K562 (cell line): Measurements from ENCODE around the gene CLCNKB. TPM values are rescaled to one million over a fixed set of nuclear protein-coding genes. Genes with fewer than 3 reads are reported as not detected.

Experiments used
- ARHGAP35 ChIP-seq: fragments of 450-650 bp; IDR thresholded peaks from 2 replicates; pipeline ENCODE4 v1.6.1; 2018; ENCODE audit not compliant: partially characterized antibody
- ASH1L ChIP-seq: fragments of 450-650 bp; IDR thresholded peaks from 2 replicates; pipeline ENCODE4 v1.6.1; 2018; ENCODE audit warnings: borderline replicate concordance, mild to moderate bottlenecking, low read depth; ENCODE audit not compliant: partially characterized antibody
- ATF7 ChIP-seq: fragments of 450-650 bp; IDR thresholded peaks from 2 replicates; pipeline ENCODE4 v1.7.1; 2014; ENCODE audit warnings: mild to moderate bottlenecking, moderate library complexity
- BRCA1 ChIP-seq, 2 experiments: fragments of 450-650 bp in 1 of 2; sonication (generic) in 1 of 2; formaldehyde crosslinking in 1 of 2; IDR thresholded peaks; 2 replicates each; pipeline versions ENCODE4 v1.5.0 to v1.6.1; 2017 to 2020; ENCODE audit warnings: mild to moderate bottlenecking in 1 of 2, missing genetic modification reagents in 1 of 2
- BRF2 ChIP-seq: IDR thresholded peaks from 3 replicates; pipeline ENCODE4 v1.6.1; 2011; ENCODE audit warnings: borderline replicate concordance, mild to moderate bottlenecking; ENCODE audit not compliant: insufficient read length, insufficient read depth
- CAMTA2 ChIP-seq: fragments of 250-450 bp; sonication (Bioruptor Pico); conservative IDR thresholded peaks from 2 replicates; pipeline ENCODE4 v1.5.1; 2022
- CBX1 ChIP-seq: sonication (generic); IDR thresholded peaks from 2 replicates; pipeline ENCODE4 v1.6.1; 2016; ENCODE audit warnings: antibody characterized with exemption, low read depth, mild to moderate bottlenecking
- COPS2 ChIP-seq: fragments of 450-650 bp; conservative IDR thresholded peaks from 2 replicates; pipeline ENCODE4 v1.6.1; 2016; ENCODE audit warnings: mild to moderate bottlenecking, moderate library complexity
- FOXM1 ChIP-seq, 2 experiments: fragments of 450-650 bp in 1 of 2; sonication (generic) in 1 of 2; formaldehyde crosslinking in 1 of 2; IDR thresholded peaks; 2 replicates each; pipeline versions ENCODE4 v1.6.1 to v1.9.0; 2017 to 2022; ENCODE audit warnings: low read depth in 2 of 2, mild to moderate bottlenecking in 2 of 2, missing genetic modification reagents in 1 of 2, moderate library complexity in 1 of 2
- FUS ChIP-seq: fragments of 200-400 bp; formaldehyde crosslinking; optimal IDR thresholded peaks from 2 replicates; pipeline ENCODE3; 2017; ENCODE audit warnings: low read depth, low read length
- HMG20B ChIP-seq: fragments of 250-450 bp; sonication (Bioruptor Pico); IDR thresholded peaks from 2 replicates; pipeline ENCODE4 v1.5.0; 2021; ENCODE audit warnings: mild to moderate bottlenecking
- ILF3 ChIP-seq: fragments of 450-650 bp; IDR thresholded peaks from 2 replicates; pipeline ENCODE4 v1.6.1; 2018; ENCODE audit warnings: antibody characterized with exemption, mild to moderate bottlenecking, moderate library complexity, borderline replicate concordance
- NONO ChIP-seq, 2 experiments: fragments of 200-400 bp in 1 of 2; fragments of 450-650 bp in 1 of 2; formaldehyde crosslinking in 1 of 2; IDR thresholded peaks; 2 replicates each; pipeline ENCODE4 v1.6.1; 2017; ENCODE audit warnings: low read depth in 2 of 2, mild to moderate bottlenecking in 2 of 2, moderate library complexity in 2 of 2, low read length in 1 of 2
- PCBP2 ChIP-seq: fragments of 200-400 bp; formaldehyde crosslinking; IDR thresholded peaks from 2 replicates; pipeline ENCODE4 v1.6.1; 2018; ENCODE audit warnings: low read length, low read depth, mild to moderate bottlenecking, moderate library complexity; ENCODE audit not compliant: poor library complexity, severe bottlenecking
- POLR2G ChIP-seq: fragments of 200-400 bp; formaldehyde crosslinking; IDR thresholded peaks from 2 replicates; pipeline ENCODE4 v1.6.1; 2017; ENCODE audit warnings: low read depth, mild to moderate bottlenecking, antibody characterized with exemption, low read length, moderate library complexity
- SMARCA4 ChIP-seq: fragments of 450-650 bp; IDR thresholded peaks from 2 replicates; pipeline ENCODE4 v1.6.1; 2016
- SMARCE1 ChIP-seq: fragments of 450-650 bp; IDR thresholded peaks from 2 replicates; pipeline ENCODE4 v1.7.1; 2016; ENCODE audit warnings: mild to moderate bottlenecking
- SP2 ChIP-seq: IDR thresholded peaks from 2 replicates; pipeline ENCODE4 v1.6.1; 2011; ENCODE audit warnings: mild to moderate bottlenecking, low read depth, low read length, moderate library complexity; ENCODE audit not compliant: poor library complexity, severe bottlenecking; ENCODE audit errors: extremely low read depth
- YY1 ChIP-seq, 3 experiments: IDR thresholded peaks; 2 replicates each; pipeline ENCODE4 v1.6.1; 2011; ENCODE audit warnings: low read length in 2 of 3, mild to moderate bottlenecking in 2 of 3, moderate library complexity in 2 of 3, borderline replicate concordance in 1 of 3, control low read depth in 1 of 3, low read depth in 1 of 3; ENCODE audit not compliant: insufficient read depth in 3 of 3, insufficient replicate concordance in 2 of 3, control insufficient read depth in 1 of 3, insufficient read length in 1 of 3; ENCODE audit errors: extremely low read depth in 1 of 3
- ZC3H11A ChIP-seq: IDR thresholded peaks from 2 replicates; pipeline ENCODE4 v1.6.1; 2012; ENCODE audit warnings: low read depth, low read length, improper control_type of control experiment
- ZNF232 ChIP-seq: sonication (generic); formaldehyde crosslinking; IDR thresholded peaks from 2 replicates; pipeline ENCODE4 v1.8.0; 2022; ENCODE audit warnings: mild to moderate bottlenecking, missing genetic modification reagents
- ZNF518B ChIP-seq: fragments of 250-450 bp; sonication (Bioruptor Pico); IDR thresholded peaks from 2 replicates; pipeline ENCODE4 v1.5.0; 2021; ENCODE audit warnings: mild to moderate bottlenecking, moderate library complexity
- polyA plus RNA-seq, 8 experiments: library from polyadenylated mRNA; depleted of rRNA in 4 of 8; stranded (reverse) in 5 of 8; unstranded in 3 of 8; fragments of >200 nt; fragmentation: Nextera tagmentation in 2 of 8; fragmentation: Illumina TruSeq in 1 of 8; extraction: Ambion mirVana in 2 of 8; extraction: Trizol in 1 of 8; gene quantifications; 2 replicates each; pipeline versions ENCODE4 v1.2.1 to v1.2.3, GENCODE V29; 2011 to 2014; ENCODE audit warnings: inconsistent platforms in 1 of 8, missing spikeins in 1 of 8
- total RNA-seq, 7 experiments: library from RNA; depleted of rRNA in 6 of 7; stranded (reverse); fragments of >200 nt in 6 of 7; fragmentation: Illumina TruSeq in 2 of 7; extraction: Trizol in 2 of 7; gene quantifications; 2 replicates each; pipeline versions ENCODE4 v1.2.1 to v1.2.3, GENCODE V29; 2011 to 2021; ENCODE audit warnings: low replicate concordance in 1 of 7

The CLCNKB gene
- total and polyA plus RNA-seq, 9 of the 15 experiments (the other 6 are each of a cell fraction or from before 2014, with no cell fraction given): 0.08 to 1.7 (median 0.64) TPM

DNA sequence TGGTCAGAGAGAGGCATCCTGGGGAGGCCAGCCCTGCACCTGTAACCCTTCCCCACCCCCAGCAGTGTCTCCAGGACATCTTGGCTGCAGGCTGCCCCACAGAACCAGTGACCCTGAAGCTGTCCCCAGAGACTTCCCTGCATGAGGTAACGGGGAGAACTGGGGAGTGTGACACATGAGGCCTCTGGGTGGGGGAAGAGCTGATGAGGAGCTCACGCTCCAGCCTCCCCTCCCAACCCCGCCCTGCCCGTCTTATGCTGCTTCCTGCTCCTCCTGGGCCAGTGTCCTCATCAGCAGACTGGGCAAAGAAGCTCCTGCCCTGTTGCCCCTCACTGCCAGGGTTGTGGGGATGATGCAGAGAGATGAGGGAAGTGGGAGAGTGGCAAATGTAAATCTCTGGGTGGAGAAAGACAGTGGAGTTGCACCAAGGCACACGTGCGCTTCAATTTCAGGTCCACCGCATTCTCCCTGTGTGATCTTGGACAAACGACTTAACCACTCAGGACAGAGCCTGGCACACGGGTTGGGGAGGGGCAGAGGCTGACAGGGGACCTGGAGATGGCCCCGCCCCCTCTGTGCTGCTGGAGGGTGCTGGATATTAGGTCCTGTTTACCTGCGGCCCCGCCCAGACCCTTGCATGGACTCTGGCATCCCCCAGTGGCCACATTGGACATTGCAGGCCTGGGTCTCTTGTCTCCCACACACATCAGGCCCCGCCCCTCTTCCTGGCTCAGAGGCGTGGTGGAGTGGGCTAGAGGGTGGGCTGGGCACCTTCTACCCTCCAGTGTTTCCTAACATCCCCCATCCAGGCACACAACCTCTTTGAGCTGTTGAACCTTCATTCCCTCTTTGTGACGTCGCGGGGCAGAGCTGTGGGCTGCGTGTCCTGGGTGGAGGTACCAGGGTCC is 12.3 kb downstream of the CLCNKB start (continued):
- TF ChIP-seq PCBP2 (no peak), NONO (IDR thresholded peaks at IDR 0.05; ENCODE audit: low read depth in 2 of 2, low read length in 1 of 2) (no peak), ZNF518B (CRISPR knock-in tag) (no peak), FOXM1 (IDR thresholded peaks at IDR 0.05; ENCODE audit: low read depth) (no peak), FOXM1 (CRISPR knock-in tag; IDR thresholded peaks at IDR 0.05; ENCODE audit: low read depth) (no peak), ARHGAP35 (no peak), SMARCE1 (peak; percentile 52), COPS2 (no peak), BRF2 (no peak), ZC3H11A (0 out of 2 replicates have a peak, but pooled peaks have one; percentile 68), SP2 (no peak), CBX1 (no peak), BRCA1 (IDR thresholded peaks at IDR 0.05) (no peak), BRCA1 (CRISPR knock-in tag; IDR thresholded peaks at IDR 0.05) (no peak), CAMTA2 (no peak), ASH1L (no peak), HMG20B (no peak), ILF3 (no peak), FUS (no peak), ZNF232 (no peak), YY1 (IDR thresholded peaks at IDR 0.05; ENCODE audit: borderline replicate concordance in 1 of 3, control insufficient read depth in 1 of 3, extremely low read depth in 1 of 3, insufficient read depth in 3 of 3, insufficient read length in 1 of 3, insufficient replicate concordance in 2 of 3, low read depth in 1 of 3, low read length in 2 of 3) (peak in 2 of 3 experiments; percentile 33 to 54), POLR2G (no peak), ATF7 (peak; percentile 44; the same call in 1 of the 2 replicates), SMARCA4 (peak; percentile 56; the same call in 1 of the 2 replicates)
